Liver (tissue), 3 donors: ENCODE data around the gene CHRNA3.

Source experiments
- HNF4G ChIP-seq: IDR thresholded peaks from 2 replicates; pipeline ENCODE4 v1.6.1; 2016; ENCODE audit warnings: antibody characterized with exemption
- YY1 ChIP-seq: IDR thresholded peaks from 2 replicates; pipeline ENCODE4 v1.6.1; 2016; ENCODE audit warnings: antibody characterized with exemption, mild to moderate bottlenecking
- TF ChIP-seq, protein P1 (sequence below): fragments of 150-350 bp; IDR thresholded peaks from 2 replicates; pipeline ENCODE4 v1.5.1; 2017; ENCODE audit warnings: improper control_type of control experiment, low read depth, low read length; ENCODE audit not compliant: missing input control
- donor health status: healthy.
- donor health status: healthy.

DNA sequence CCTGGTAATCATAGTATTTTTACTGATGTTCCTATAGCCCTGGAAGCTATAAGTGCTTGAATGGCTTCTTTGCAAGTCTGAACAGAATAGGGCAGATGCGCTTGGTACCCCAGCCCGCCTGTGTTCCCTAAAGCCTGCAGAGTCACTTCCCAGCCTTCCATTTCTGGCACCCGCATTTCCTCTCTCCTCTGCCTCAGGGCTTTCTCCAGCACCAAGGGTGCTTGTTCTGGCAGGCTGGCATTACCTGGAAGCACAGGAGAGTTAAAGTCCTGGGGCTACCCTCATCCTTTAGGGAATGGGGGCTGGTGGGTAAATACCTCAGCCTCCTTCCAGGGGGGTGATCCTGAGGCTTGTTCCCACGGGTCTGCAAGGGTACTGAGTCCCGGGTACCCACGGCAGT lies 7.4 kb upstream of the CHRNA3 start:
- TF ChIP-seq YY1 (no peak), HNF4G (no peak)
- TF ChIP-seq, protein P1, sequence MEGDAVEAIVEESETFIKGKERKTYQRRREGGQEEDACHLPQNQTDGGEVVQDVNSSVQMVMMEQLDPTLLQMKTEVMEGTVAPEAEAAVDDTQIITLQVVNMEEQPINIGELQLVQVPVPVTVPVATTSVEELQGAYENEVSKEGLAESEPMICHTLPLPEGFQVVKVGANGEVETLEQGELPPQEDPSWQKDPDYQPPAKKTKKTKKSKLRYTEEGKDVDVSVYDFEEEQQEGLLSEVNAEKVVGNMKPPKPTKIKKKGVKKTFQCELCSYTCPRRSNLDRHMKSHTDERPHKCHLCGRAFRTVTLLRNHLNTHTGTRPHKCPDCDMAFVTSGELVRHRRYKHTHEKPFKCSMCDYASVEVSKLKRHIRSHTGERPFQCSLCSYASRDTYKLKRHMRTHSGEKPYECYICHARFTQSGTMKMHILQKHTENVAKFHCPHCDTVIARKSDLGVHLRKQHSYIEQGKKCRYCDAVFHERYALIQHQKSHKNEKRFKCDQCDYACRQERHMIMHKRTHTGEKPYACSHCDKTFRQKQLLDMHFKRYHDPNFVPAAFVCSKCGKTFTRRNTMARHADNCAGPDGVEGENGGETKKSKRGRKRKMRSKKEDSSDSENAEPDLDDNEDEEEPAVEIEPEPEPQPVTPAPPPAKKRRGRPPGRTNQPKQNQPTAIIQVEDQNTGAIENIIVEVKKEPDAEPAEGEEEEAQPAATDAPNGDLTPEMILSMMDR: no peak
